ENCODE results near the gene UTS2B. TPM values are rescaled to one million over a fixed set of nuclear protein-coding genes. Genes with fewer than 3 reads are reported as not detected.

The UTS2B gene
- total RNA-seq, 2 experiments from 2014 or later = not detected

- CTCF ChIA-PET = no interaction called here
- no peak for TF ChIP-seq CTCF (IDR thresholded peaks at IDR 0.05)
- intact Hi-C loops (cut with micrococcal nuclease) = no loop called here
Measured at GRCh38 chr3:191340351-191340750, 10.0 kb upstream of the UTS2B start.

GRCh38 chr3:191339316-191339917, 9.1 kb upstream of the UTS2B start:
- H3K36me3 Mint-ChIP-seq (ENCODE audit: low read depth) = no peaks in the 10 kb centered on the region
- ATAC-seq = no peak
- no peak overlapping the region for H3K4me3 Mint-ChIP-seq
- ChIA-PET CTCF (no interaction called here), POLR2A (no interaction called here)
- DNase-seq = no peak
- H3K4me1 Mint-ChIP-seq (ENCODE audit: low read depth) = peaks cover 12% of the 10 kb centered on the region
- H3K27ac Mint-ChIP-seq = no peak overlapping the region
- no peaks in the 10 kb centered on the region for H3K9me3 Mint-ChIP-seq
- intact Hi-C loops (cut with micrococcal nuclease) = no loop called here
- H3K27me3 Mint-ChIP-seq = no peaks in the 10 kb centered on the region
- TF ChIP-seq CTCF (IDR thresholded peaks at IDR 0.05) = no peak

More at GRCh38 chr3:191340351-191340750, 10.0 kb upstream of the UTS2B start:
- H3K4me3 Mint-ChIP-seq = no peak overlapping the region
- H3K36me3 Mint-ChIP-seq (ENCODE audit: low read depth) = no peaks in the 10 kb centered on the region
- no peak for DNase-seq
- peaks cover 10% of the 10 kb centered on the region for H3K4me1 Mint-ChIP-seq (ENCODE audit: low read depth)
- no peaks in the 10 kb centered on the region for H3K9me3 Mint-ChIP-seq
- ATAC-seq = no peak
- H3K27me3 Mint-ChIP-seq = no peaks in the 10 kb centered on the region
- POLR2A ChIA-PET = no interaction called here
- no peak overlapping the region for H3K27ac Mint-ChIP-seq

- intact Hi-C loops (cut with micrococcal nuclease) = no loop called here
Measured at GRCh38 chr3:191338177-191338488, 7.8 kb upstream of the UTS2B start.

GRCh38 chr3:191336833-191337232, 6.5 kb upstream of the UTS2B start:
- ChIA-PET POLR2A (no interaction called here), CTCF (no interaction called here)
- peaks cover 14% of the 10 kb centered on the region for H3K4me1 Mint-ChIP-seq (ENCODE audit: low read depth)
- TF ChIP-seq CTCF (IDR thresholded peaks at IDR 0.05) = no peak
- no peak for ATAC-seq
- no peaks in the 10 kb centered on the region for H3K9me3 Mint-ChIP-seq
- H3K36me3 Mint-ChIP-seq (ENCODE audit: low read depth) = no peaks in the 10 kb centered on the region
- intact Hi-C loops (cut with micrococcal nuclease) = no loop called here
- H3K4me3 Mint-ChIP-seq = no peak overlapping the region
- H3K27me3 Mint-ChIP-seq = peaks cover 2% of the 10 kb centered on the region
- DNase-seq = no peak
- no peak overlapping the region for H3K27ac Mint-ChIP-seq

More at GRCh38 chr3:191338177-191338488, 7.8 kb upstream of the UTS2B start:
- Mint-ChIP-seq H3K9me3 (no peaks in the 10 kb centered on the region), H3K27ac (no peak overlapping the region), H3K27me3 (no peaks in the 10 kb centered on the region), H3K36me3 (ENCODE audit: low read depth) (no peaks in the 10 kb centered on the region), H3K4me3 (no peak overlapping the region), H3K4me1 (ENCODE audit: low read depth) (peaks cover 14% of the 10 kb centered on the region)
- DNase-seq = no peak
- ChIA-PET CTCF (no interaction called here), POLR2A (no interaction called here)
- no peak for TF ChIP-seq CTCF (IDR thresholded peaks at IDR 0.05)
- no peak for ATAC-seq

GRCh38 chr3:191334346-191334893, 4.1 kb upstream of the UTS2B start:
- Mint-ChIP-seq H3K27me3 (peaks cover 14% of the 10 kb centered on the region), H3K9me3 (no peaks in the 10 kb centered on the region), H3K4me3 (no peak overlapping the region), H3K36me3 (ENCODE audit: low read depth) (no peaks in the 10 kb centered on the region), H3K4me1 (ENCODE audit: low read depth) (peaks cover 21% of the 10 kb centered on the region), H3K27ac (no peak overlapping the region)
- ChIA-PET CTCF (no interaction called here), POLR2A (no interaction called here)
- ATAC-seq (no peak), DNase-seq (no peak)
- intact Hi-C loops (cut with micrococcal nuclease) = no loop called here
- TF ChIP-seq CTCF (IDR thresholded peaks at IDR 0.05) = no peak
